ENCODE data around the gene LILRA5. TPM values are rescaled to one million over a fixed set of nuclear protein-coding genes. Genes with fewer than 3 reads are reported as not detected.

LILRA5 gene
- total RNA-seq, 1 experiment from 2014 or later: not detected

DNA sequence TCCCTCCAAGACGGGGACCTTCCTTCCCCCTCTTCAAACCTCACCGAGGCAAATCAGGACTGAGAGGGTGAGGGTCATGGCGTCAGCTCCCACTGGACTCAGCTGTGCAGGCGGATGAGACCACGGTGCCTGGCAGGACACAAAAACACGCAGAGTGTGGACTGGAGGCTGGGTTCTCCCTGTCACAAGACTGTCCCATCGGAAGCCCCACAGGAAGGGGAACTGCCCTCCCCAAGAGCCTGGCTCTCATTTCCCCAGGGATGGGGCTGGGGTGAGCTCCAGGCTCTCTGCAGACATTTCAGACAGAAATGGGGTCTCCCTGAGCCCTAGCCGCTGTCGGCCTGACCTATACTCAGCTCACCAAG, 55.9 kb downstream of the LILRA5 start, which contains the start of gene LILRB5:
Gene LILRB5 (minus strand): TSS at position 158 of the 365 bp plus-strand sequence. CDS start 80 bp downstream, at position 78.
- Mint-ChIP-seq H3K4me1 (peaks cover 3% of the 10 kb centered on the region; the same call in 1 of the 2 replicates), H3K9me3 (no peaks in the 10 kb centered on the region), H3K27ac (no peak within 1 kb of the TSS), H3K27me3 (ENCODE audit: low read depth) (peaks cover 15% of the 10 kb centered on the region), H3K36me3 (no peaks in the 10 kb centered on the region), H3K4me3 (no peak within 1 kb of the TSS)
- ATAC-seq (no peak), DNase-seq (ENCODE audit: low spot score) (no peak)
- ChIA-PET POLR2A (no interaction called here), CTCF (interaction anchor here (1.0 to 2.8 kb wide), 2 partner anchors 9 to 68 kb away, joined by 3 to 34 read pairs; no protein-coding TSS in a partner anchor)
- TF ChIP-seq, protein P1, sequence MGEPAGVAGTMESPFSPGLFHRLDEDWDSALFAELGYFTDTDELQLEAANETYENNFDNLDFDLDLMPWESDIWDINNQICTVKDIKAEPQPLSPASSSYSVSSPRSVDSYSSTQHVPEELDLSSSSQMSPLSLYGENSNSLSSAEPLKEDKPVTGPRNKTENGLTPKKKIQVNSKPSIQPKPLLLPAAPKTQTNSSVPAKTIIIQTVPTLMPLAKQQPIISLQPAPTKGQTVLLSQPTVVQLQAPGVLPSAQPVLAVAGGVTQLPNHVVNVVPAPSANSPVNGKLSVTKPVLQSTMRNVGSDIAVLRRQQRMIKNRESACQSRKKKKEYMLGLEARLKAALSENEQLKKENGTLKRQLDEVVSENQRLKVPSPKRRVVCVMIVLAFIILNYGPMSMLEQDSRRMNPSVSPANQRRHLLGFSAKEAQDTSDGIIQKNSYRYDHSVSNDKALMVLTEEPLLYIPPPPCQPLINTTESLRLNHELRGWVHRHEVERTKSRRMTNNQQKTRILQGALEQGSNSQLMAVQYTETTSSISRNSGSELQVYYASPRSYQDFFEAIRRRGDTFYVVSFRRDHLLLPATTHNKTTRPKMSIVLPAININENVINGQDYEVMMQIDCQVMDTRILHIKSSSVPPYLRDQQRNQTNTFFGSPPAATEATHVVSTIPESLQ (CRISPR knock-in tag; IDR thresholded peaks at IDR 0.05): no peak
- TF ChIP-seq, protein P2, sequence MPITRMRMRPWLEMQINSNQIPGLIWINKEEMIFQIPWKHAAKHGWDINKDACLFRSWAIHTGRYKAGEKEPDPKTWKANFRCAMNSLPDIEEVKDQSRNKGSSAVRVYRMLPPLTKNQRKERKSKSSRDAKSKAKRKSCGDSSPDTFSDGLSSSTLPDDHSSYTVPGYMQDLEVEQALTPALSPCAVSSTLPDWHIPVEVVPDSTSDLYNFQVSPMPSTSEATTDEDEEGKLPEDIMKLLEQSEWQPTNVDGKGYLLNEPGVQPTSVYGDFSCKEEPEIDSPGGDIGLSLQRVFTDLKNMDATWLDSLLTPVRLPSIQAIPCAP (CRISPR knock-in tag; IDR thresholded peaks at IDR 0.05): no peak
- TF ChIP-seq CREM (CRISPR knock-in tag; IDR thresholded peaks at IDR 0.05) (no peak), ZNF121 (CRISPR knock-in tag; IDR thresholded peaks at IDR 0.05) (no peak), OVOL2 (CRISPR knock-in tag; IDR thresholded peaks at IDR 0.05; ENCODE audit: borderline replicate concordance) (no peak), IRF2 (CRISPR knock-in tag; IDR thresholded peaks at IDR 0.05; ENCODE audit: borderline replicate concordance, low read depth) (no peak), ZNF396 (CRISPR knock-in tag; IDR thresholded peaks at IDR 0.05; ENCODE audit: borderline replicate concordance) (no peak), ZNF416 (CRISPR knock-in tag; IDR thresholded peaks at IDR 0.05) (no peak), SOX15 (CRISPR knock-in tag; IDR thresholded peaks at IDR 0.05) (no peak)
- TF ChIP-seq, protein P3, sequence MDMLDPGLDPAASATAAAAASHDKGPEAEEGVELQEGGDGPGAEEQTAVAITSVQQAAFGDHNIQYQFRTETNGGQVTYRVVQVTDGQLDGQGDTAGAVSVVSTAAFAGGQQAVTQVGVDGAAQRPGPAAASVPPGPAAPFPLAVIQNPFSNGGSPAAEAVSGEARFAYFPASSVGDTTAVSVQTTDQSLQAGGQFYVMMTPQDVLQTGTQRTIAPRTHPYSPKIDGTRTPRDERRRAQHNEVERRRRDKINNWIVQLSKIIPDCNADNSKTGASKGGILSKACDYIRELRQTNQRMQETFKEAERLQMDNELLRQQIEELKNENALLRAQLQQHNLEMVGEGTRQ (CRISPR knock-in tag; IDR thresholded peaks at IDR 0.05): no peak
- TF ChIP-seq, protein P4, sequence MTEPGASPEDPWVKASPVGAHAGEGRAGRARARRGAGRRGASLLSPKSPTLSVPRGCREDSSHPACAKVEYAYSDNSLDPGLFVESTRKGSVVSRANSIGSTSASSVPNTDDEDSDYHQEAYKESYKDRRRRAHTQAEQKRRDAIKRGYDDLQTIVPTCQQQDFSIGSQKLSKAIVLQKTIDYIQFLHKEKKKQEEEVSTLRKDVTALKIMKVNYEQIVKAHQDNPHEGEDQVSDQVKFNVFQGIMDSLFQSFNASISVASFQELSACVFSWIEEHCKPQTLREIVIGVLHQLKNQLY (CRISPR knock-in tag; IDR thresholded peaks at IDR 0.05): no peak
- TF ChIP-seq, protein P5, sequence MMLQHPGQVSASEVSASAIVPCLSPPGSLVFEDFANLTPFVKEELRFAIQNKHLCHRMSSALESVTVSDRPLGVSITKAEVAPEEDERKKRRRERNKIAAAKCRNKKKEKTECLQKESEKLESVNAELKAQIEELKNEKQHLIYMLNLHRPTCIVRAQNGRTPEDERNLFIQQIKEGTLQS (CRISPR knock-in tag; conservative IDR thresholded peaks at IDR 0.05): no peak
- TF ChIP-seq, protein P6, sequence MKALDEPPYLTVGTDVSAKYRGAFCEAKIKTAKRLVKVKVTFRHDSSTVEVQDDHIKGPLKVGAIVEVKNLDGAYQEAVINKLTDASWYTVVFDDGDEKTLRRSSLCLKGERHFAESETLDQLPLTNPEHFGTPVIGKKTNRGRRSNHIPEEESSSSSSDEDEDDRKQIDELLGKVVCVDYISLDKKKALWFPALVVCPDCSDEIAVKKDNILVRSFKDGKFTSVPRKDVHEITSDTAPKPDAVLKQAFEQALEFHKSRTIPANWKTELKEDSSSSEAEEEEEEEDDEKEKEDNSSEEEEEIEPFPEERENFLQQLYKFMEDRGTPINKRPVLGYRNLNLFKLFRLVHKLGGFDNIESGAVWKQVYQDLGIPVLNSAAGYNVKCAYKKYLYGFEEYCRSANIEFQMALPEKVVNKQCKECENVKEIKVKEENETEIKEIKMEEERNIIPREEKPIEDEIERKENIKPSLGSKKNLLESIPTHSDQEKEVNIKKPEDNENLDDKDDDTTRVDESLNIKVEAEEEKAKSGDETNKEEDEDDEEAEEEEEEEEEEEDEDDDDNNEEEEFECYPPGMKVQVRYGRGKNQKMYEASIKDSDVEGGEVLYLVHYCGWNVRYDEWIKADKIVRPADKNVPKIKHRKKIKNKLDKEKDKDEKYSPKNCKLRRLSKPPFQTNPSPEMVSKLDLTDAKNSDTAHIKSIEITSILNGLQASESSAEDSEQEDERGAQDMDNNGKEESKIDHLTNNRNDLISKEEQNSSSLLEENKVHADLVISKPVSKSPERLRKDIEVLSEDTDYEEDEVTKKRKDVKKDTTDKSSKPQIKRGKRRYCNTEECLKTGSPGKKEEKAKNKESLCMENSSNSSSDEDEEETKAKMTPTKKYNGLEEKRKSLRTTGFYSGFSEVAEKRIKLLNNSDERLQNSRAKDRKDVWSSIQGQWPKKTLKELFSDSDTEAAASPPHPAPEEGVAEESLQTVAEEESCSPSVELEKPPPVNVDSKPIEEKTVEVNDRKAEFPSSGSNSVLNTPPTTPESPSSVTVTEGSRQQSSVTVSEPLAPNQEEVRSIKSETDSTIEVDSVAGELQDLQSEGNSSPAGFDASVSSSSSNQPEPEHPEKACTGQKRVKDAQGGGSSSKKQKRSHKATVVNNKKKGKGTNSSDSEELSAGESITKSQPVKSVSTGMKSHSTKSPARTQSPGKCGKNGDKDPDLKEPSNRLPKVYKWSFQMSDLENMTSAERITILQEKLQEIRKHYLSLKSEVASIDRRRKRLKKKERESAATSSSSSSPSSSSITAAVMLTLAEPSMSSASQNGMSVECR (CRISPR knock-in tag; IDR thresholded peaks at IDR 0.05; ENCODE audit: borderline replicate concordance): no peak
- TF ChIP-seq, protein P7, sequence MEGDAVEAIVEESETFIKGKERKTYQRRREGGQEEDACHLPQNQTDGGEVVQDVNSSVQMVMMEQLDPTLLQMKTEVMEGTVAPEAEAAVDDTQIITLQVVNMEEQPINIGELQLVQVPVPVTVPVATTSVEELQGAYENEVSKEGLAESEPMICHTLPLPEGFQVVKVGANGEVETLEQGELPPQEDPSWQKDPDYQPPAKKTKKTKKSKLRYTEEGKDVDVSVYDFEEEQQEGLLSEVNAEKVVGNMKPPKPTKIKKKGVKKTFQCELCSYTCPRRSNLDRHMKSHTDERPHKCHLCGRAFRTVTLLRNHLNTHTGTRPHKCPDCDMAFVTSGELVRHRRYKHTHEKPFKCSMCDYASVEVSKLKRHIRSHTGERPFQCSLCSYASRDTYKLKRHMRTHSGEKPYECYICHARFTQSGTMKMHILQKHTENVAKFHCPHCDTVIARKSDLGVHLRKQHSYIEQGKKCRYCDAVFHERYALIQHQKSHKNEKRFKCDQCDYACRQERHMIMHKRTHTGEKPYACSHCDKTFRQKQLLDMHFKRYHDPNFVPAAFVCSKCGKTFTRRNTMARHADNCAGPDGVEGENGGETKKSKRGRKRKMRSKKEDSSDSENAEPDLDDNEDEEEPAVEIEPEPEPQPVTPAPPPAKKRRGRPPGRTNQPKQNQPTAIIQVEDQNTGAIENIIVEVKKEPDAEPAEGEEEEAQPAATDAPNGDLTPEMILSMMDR (IDR thresholded peaks at IDR 0.05): no peak

Small RNA genes lying within 50 kb of the gene (microRNA-seq; reads per million reads assigned to microRNA genes)
- gene MIR4752 (ENCODE audit: borderline number of aligned reads): not detected

Other genes starting within 250 kb of the LILRA5 start
- gene VSTM1, start 249.3 kb downstream of the LILRA5 start, total RNA-seq (2021): not detected in 3 replicates
- gene TARM1, start 231.8 kb downstream of the LILRA5 start, total RNA-seq (2021): not detected in 3 replicates
- 1.7 to 2.7 TPM (median 2.3 TPM) in 3 replicates for gene OSCAR, start 212.4 kb downstream of the LILRA5 start, total RNA-seq (2021)
- 181 to 203 TPM (median 203 TPM) in 3 replicates for gene NDUFA3, start 210.3 kb downstream of the LILRA5 start, total RNA-seq (2021)
- 20.5 to 24.6 TPM (median 24.2 TPM) in 3 replicates for gene TFPT, start 197.5 kb downstream of the LILRA5 start, total RNA-seq (2021)
- 82.3 to 92.8 TPM (median 89.5 TPM) in 3 replicates for gene PRPF31, start 197.4 kb downstream of the LILRA5 start, total RNA-seq (2021)
- 90.7 to 96.8 TPM (median 93.3 TPM) in 3 replicates for gene CNOT3, start 175.4 kb downstream of the LILRA5 start, total RNA-seq (2021)
- 4.6 to 5.4 TPM (median 4.9 TPM) in 3 replicates for gene LENG1, start 153.4 kb downstream of the LILRA5 start, total RNA-seq (2021)
- 9.3 to 14.7 TPM (median 13.8 TPM) in 3 replicates for gene TMC4, start 140.0 kb downstream of the LILRA5 start, total RNA-seq (2021)
- 109 to 126 TPM (median 113 TPM) in 3 replicates for gene MBOAT7, start 123.6 kb downstream of the LILRA5 start, total RNA-seq (2021)
- gene TSEN34, start 121.9 kb downstream of the LILRA5 start, total RNA-seq (2021): 32.0 to 34.3 TPM (median 32.5 TPM) in 3 replicates
- 1,828 to 2,106 TPM (median 2,018 TPM) in 3 replicates for gene RPS9, start 112.3 kb downstream of the LILRA5 start, total RNA-seq (2021)
- not detected in 3 replicates for gene LILRB3, start 90.2 kb downstream of the LILRA5 start, total RNA-seq (2021)
- not detected in 3 replicates for gene LILRA6, start 70.4 kb downstream of the LILRA5 start, total RNA-seq (2021)
- gene LILRB5, start 55.9 kb downstream of the LILRA5 start, total RNA-seq (2021): 0.07 to 0.11 TPM (median 0.09 TPM) in 3 replicates
- 0.11 TPM in 1 of 3 replicates, not detected in the others for gene LILRB2, start 32.1 kb downstream of the LILRA5 start, total RNA-seq (2021)
- not detected in 3 replicates for gene LILRA4, start 26.0 kb upstream of the LILRA5 start, total RNA-seq (2021)
- 0.18 to 0.60 TPM (median 0.37 TPM) in 3 replicates for gene LAIR1, start 51.8 kb upstream of the LILRA5 start, total RNA-seq (2021)
- 35.9 to 38.2 TPM (median 37.1 TPM) in 3 replicates for gene TTYH1, start 102.3 kb upstream of the LILRA5 start, total RNA-seq (2021)
- 175 to 187 TPM (median 187 TPM) in 3 replicates for gene LENG8, start 136.0 kb upstream of the LILRA5 start, total RNA-seq (2021)
- 6.1 to 7.5 TPM (median 6.9 TPM) in 3 replicates for gene LENG9, start 150.6 kb upstream of the LILRA5 start, total RNA-seq (2021)
- gene CDC42EP5, start 160.1 kb upstream of the LILRA5 start, total RNA-seq (2021): 11.5 to 19.8 TPM (median 18.3 TPM) in 3 replicates
- not detected in 3 replicates for gene LAIR2, start 189.7 kb upstream of the LILRA5 start, total RNA-seq (2021)

Measured in WTC11 (cell line).